ENCODE measurements around the gene IL1A.

Gene IL1A

GRCh38 chr2:112762276-112762675 is 22.0 kb downstream of the IL1A start:
- DNase-seq (ENCODE audit: low read depth): peak; percentile 12

- DNase-seq (ENCODE audit: low read depth): no peak
Observed at GRCh38 chr2:112760149-112760548, 24.1 kb downstream of the IL1A start.

- no peak for DNase-seq (ENCODE audit: low read depth)
Observed at GRCh38 chr2:112758711-112759110, 25.6 kb downstream of the IL1A start.

- DNase-seq (ENCODE audit: low read depth): peak; percentile 27
Observed at GRCh38 chr2:112757265-112757664, 27.0 kb downstream of the IL1A start.

- no peak for DNase-seq (ENCODE audit: low read depth)
Observed at GRCh38 chr2:112756207-112756606, 28.1 kb downstream of the IL1A start.

- DNase-seq (ENCODE audit: low read depth): no peak
Observed at GRCh38 chr2:112755444-112755843, 28.8 kb downstream of the IL1A start.

- DNase-seq (ENCODE audit: low read depth): no peak
Observed at GRCh38 chr2:112754564-112754963, 29.7 kb downstream of the IL1A start.

- DNase-seq (ENCODE audit: low read depth): no peak
Observed at GRCh38 chr2:112752667-112753066, 31.6 kb downstream of the IL1A start.

GRCh38 chr2:112751451-112752197 is 32.7 kb downstream of the IL1A start:
- no peak for DNase-seq (ENCODE audit: low read depth)

- peak; percentile 81 for DNase-seq (ENCODE audit: low read depth)
Observed at GRCh38 chr2:112750560-112750843, 33.8 kb downstream of the IL1A start.

GRCh38 chr2:112749755-112750559 is 34.3 kb downstream of the IL1A start:
- DNase-seq (ENCODE audit: low read depth): peak; percentile 72

- DNase-seq (ENCODE audit: low read depth): no peak
Observed at GRCh38 chr2:112740527-112740926, 43.8 kb downstream of the IL1A start.

- DNase-seq (ENCODE audit: low read depth): no peak
Observed at GRCh38 chr2:112737542-112738232, 46.6 kb downstream of the IL1A start.

GRCh38 chr2:112733871-112734270 is 50.4 kb downstream of the IL1A start:
- no peak for DNase-seq (ENCODE audit: low read depth)

- DNase-seq (ENCODE audit: low read depth): no peak
Observed at GRCh38 chr2:112733456-112733855, 50.8 kb downstream of the IL1A start.

GRCh38 chr2:112731479-112731878 is 52.8 kb downstream of the IL1A start:
- no peak for DNase-seq (ENCODE audit: low read depth)

GRCh38 chr2:112730791-112731190 is 53.5 kb downstream of the IL1A start:
- no peak for DNase-seq (ENCODE audit: low read depth)

- no peak for DNase-seq (ENCODE audit: low read depth)
Observed at GRCh38 chr2:112730216-112730615, 54.1 kb downstream of the IL1A start.

- no peak for DNase-seq (ENCODE audit: low read depth)
Observed at GRCh38 chr2:112728378-112729175, 55.7 kb downstream of the IL1A start.

GRCh38 chr2:112728029-112728362 is 56.3 kb downstream of the IL1A start:
- DNase-seq (ENCODE audit: low read depth): no peak

GRCh38 chr2:112727276-112728028 is 56.8 kb downstream of the IL1A start:
- no peak for DNase-seq (ENCODE audit: low read depth)

All from amniotic epithelial cell (primary cell).